ENCODE data around the gene FOXD1. TPM values are rescaled to one million over a fixed set of nuclear protein-coding genes. Genes with fewer than 3 reads are reported as not detected.
A peak's percentile ranks its signal among the peaks of the same experiment; 100 is the strongest.

The FOXD1 gene
- total and polyA plus RNA-seq, 4 experiments from 2014 or later, result 0.08 TPM; not detected in 3

DNA sequence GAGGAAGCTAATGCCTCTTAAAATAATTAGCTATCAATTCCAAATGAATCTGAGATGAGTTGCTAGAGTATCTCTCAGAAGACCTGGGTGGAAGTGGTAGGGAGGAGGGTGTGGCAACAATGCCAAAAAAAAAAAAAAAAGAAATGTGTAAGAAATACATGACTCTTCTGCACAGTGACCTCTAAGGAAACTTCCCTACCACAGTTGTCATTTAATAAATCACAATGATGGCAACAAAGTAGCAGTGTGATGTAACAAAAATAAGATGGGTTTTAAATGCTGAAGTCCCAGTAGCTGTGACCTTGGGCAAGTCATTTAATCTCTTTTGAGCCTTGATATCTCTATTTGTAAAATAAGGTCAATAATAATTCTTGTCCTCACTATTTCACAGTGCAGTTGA, 7.2 kb downstream of the FOXD1 start:
- Histone ChIP-seq H3K4me3 (ENCODE audit: low read length in 2 of 2) (no peak overlapping the region), H3K27me3 (ENCODE audit: insufficient read depth, low read length) (peaks cover 94% of the 10 kb centered on the region), H3K9me3 (ENCODE audit: control insufficient read depth in 1 of 2, low read length in 2 of 2) (no peaks in the 10 kb centered on the region), H3K36me3 (ENCODE audit: insufficient read depth, low read length) (no peaks in the 10 kb centered on the region), H3K27ac (ENCODE audit: low read depth, low read length) (no peak overlapping the region), H3K4me1 (ENCODE audit: insufficient read depth, low read length) (peaks cover 19% of the 10 kb centered on the region)
- no peaks in the 10 kb centered on the region for H3K36me3 Mint-ChIP-seq
- no peak overlapping the region for H3K27ac Mint-ChIP-seq
- no peak overlapping the region for H3K4me3 Mint-ChIP-seq
- peaks cover 2 to 14% (median 5%) of the 10 kb centered on the region in 4 donors for H3K4me1 Mint-ChIP-seq
- H3K27me3 Mint-ChIP-seq, result peaks cover 62% of the 10 kb centered on the region in 2 donors
- intact Hi-C loops (cut with micrococcal nuclease), result no loop called here
- DNase-seq, result no peak
- peaks cover 0 to 19% (median 5%) of the 10 kb centered on the region in 8 donors for H3K9me3 Mint-ChIP-seq
- CTCF ChIA-PET (ENCODE audit: partially characterized antibody), result interaction anchor here (1.4 to 2.0 kb wide), 2 partner anchors 9 to 14 kb away, joined by 5 to 24 read pairs; no protein-coding TSS in a partner anchor
- POLR2A ChIA-PET (ENCODE audit: partially characterized antibody), result interaction anchor here (0.6 to 1.4 kb wide), 2 partner anchors 10 to 241 kb away, joined by 3 read pairs; no protein-coding TSS in a partner anchor

DNA sequence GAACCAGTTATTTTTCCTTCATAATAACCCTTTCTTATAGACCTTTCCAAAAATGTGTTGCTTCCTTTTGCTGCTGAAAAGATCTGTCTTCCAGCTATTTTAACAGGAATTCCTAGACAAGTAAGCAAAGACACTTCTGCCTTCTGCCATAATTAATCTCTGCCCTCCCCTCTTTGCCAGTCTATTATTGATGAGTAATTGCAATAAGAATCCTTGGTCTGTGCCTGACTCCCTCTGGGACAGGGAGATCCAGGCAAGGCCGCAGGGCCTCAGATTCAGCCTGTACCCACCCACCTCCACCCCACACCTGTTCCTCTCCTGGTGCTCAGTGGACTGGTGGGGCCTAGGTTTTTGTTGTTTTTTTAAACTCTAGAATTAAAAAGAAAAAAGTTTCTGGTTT, 8.3 kb downstream of the FOXD1 start:
- H3K4me1 ChIP-seq (ENCODE audit: insufficient read depth, low read length), result peaks cover 23% of the 10 kb centered on the region
- Mint-ChIP-seq H3K9me3 (peaks cover 0 to 27% (median 5%) of the 10 kb centered on the region in 8 donors), H3K4me1 (peaks cover 2 to 19% (median 10%) of the 10 kb centered on the region in 4 donors), H3K27me3 (peaks cover 69 to 73% of the 10 kb centered on the region in 2 donors), H3K27ac (peak overlapping the region in 1 of 7 donors; percentile 52), H3K36me3 (no peaks in the 10 kb centered on the region), H3K4me3 (no peak overlapping the region)
- H3K4me3 ChIP-seq (ENCODE audit: low read length in 2 of 2), result no peak overlapping the region
- intact Hi-C loops (cut with micrococcal nuclease), result no loop called here
- POLR2A ChIA-PET (ENCODE audit: partially characterized antibody), result no interaction called here
- no peak overlapping the region for H3K27ac ChIP-seq (ENCODE audit: low read depth, low read length)
- peaks cover 94% of the 10 kb centered on the region for H3K27me3 ChIP-seq (ENCODE audit: insufficient read depth, low read length)
- H3K9me3 ChIP-seq (ENCODE audit: control insufficient read depth in 1 of 2, low read length in 2 of 2), result no peaks in the 10 kb centered on the region
- no peak for DNase-seq
- no peaks in the 10 kb centered on the region for H3K36me3 ChIP-seq (ENCODE audit: insufficient read depth, low read length)
- CTCF ChIA-PET (ENCODE audit: partially characterized antibody), result interaction anchor here (1.5 kb wide), 1 partner anchor 215 kb away, joined by 3 read pairs; no protein-coding TSS in a partner anchor

- H3K9me3 ChIP-seq (ENCODE audit: control insufficient read depth in 1 of 2, low read length in 2 of 2), result no peaks in the 10 kb centered on the region
- intact Hi-C loops (cut with micrococcal nuclease), result no loop called here
- H3K27ac Mint-ChIP-seq, result peak overlapping the region in 1 of 7 donors; percentile 18
- H3K4me1 Mint-ChIP-seq, result peaks cover 2 to 15% (median 9%) of the 10 kb centered on the region in 4 donors
- H3K9me3 Mint-ChIP-seq, result peaks cover 0 to 16% (median 2%) of the 10 kb centered on the region in 8 donors
- H3K36me3 ChIP-seq (ENCODE audit: insufficient read depth, low read length), result no peaks in the 10 kb centered on the region
- peaks cover 23% of the 10 kb centered on the region for H3K4me1 ChIP-seq (ENCODE audit: insufficient read depth, low read length)
- POLR2A ChIA-PET (ENCODE audit: partially characterized antibody), result no interaction called here
- H3K4me3 Mint-ChIP-seq, result no peak overlapping the region
- CTCF ChIA-PET (ENCODE audit: partially characterized antibody), result interaction anchor here (1.2 kb wide), 1 partner anchor 33 kb away, joined by 3 read pairs; no protein-coding TSS in a partner anchor
- peaks cover 90% of the 10 kb centered on the region for H3K27me3 ChIP-seq (ENCODE audit: insufficient read depth, low read length)
- no peak for DNase-seq
- no peak overlapping the region for H3K27ac ChIP-seq (ENCODE audit: low read depth, low read length)
- H3K4me3 ChIP-seq (ENCODE audit: low read length in 2 of 2), result no peak overlapping the region
- no peaks in the 10 kb centered on the region for H3K36me3 Mint-ChIP-seq
- H3K27me3 Mint-ChIP-seq, result peaks cover 65 to 69% of the 10 kb centered on the region in 2 donors
Measured at GRCh38 chr5:73438645-73439470, 9.7 kb downstream of the FOXD1 start.

DNA sequence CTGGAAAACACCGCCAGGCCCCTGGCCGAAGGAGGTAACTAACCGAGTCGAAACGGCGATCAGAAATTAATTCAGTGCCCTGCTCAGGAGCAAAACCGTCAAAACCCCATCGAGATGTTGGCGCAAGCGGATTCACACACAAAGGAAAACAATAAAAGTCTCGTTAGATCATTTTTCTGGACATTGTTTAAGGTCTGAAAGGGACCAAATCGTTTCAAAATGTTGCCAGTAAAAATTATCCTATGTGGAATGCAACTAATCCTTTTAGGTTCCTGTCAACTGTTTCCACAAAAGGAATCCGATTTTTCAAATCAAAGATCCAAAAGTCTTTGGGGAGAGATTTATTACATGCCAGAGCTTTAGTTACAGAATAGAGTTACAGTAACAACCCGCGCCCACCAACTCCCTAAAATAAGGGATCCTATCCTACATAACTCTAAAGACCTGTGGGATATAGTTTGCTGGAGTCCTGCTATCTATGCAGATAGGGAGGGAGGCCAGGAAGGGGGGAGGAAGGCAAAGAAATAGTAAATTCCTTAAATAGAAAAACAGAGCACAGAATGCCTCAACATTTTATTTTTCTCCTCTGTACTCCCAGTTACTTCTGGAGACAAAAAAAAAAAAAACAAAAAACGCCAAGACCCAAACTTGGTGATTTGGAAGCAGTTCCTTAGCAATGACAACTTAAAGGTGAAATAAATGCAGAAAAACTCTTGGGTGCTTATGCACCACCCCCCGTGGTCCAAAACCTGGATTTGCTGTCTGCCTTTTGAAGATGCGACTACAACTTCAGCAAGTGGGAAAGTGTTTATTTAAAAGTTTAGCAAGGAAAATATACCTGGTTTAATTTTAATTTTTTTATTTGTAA, 10.6 kb downstream of the FOXD1 start:
- Mint-ChIP-seq H3K4me3 (peak overlapping the region in 3 of 8 donors; percentile 24 to 44 (median 39)), H3K9me3 (peaks cover 0 to 14% (median 2%) of the 10 kb centered on the region in 8 donors), H3K27me3 (peaks cover 67 to 71% of the 10 kb centered on the region in 2 donors), H3K27ac (peak overlapping the region in 1 of 7 donors; percentile 59), H3K36me3 (no peaks in the 10 kb centered on the region), H3K4me1 (peaks cover 2 to 15% (median 9%) of the 10 kb centered on the region in 4 donors)
- Histone ChIP-seq H3K4me1 (ENCODE audit: insufficient read depth, low read length) (peaks cover 23% of the 10 kb centered on the region), H3K9me3 (ENCODE audit: control insufficient read depth in 1 of 2, low read length in 2 of 2) (no peaks in the 10 kb centered on the region), H3K27ac (ENCODE audit: low read depth, low read length) (no peak overlapping the region), H3K4me3 (ENCODE audit: low read length in 2 of 2) (no peak overlapping the region), H3K36me3 (ENCODE audit: insufficient read depth, low read length) (no peaks in the 10 kb centered on the region), H3K27me3 (ENCODE audit: insufficient read depth, low read length) (peaks cover 90% of the 10 kb centered on the region)
- DNase-seq, result no peak
- intact Hi-C loops (cut with micrococcal nuclease), result no loop called here
- CTCF ChIA-PET (ENCODE audit: partially characterized antibody), result interaction anchor here (1.2 kb wide), 1 partner anchor 32 kb away, joined by 3 read pairs; no protein-coding TSS in a partner anchor
- POLR2A ChIA-PET (ENCODE audit: partially characterized antibody), result no interaction called here

GRCh38 chr5:73437101-73437776, 11.3 kb downstream of the FOXD1 start:
- POLR2A ChIA-PET (ENCODE audit: partially characterized antibody), result no interaction called here
- CTCF ChIA-PET (ENCODE audit: partially characterized antibody), result no interaction called here
- peak overlapping the region; percentile 11 to 84 (median 53) for H3K4me3 Mint-ChIP-seq
- DNase-seq, result no peak
- Histone ChIP-seq H3K4me1 (ENCODE audit: insufficient read depth, low read length) (peaks cover 23% of the 10 kb centered on the region), H3K36me3 (ENCODE audit: insufficient read depth, low read length) (no peaks in the 10 kb centered on the region), H3K27me3 (ENCODE audit: insufficient read depth, low read length) (peaks cover 86% of the 10 kb centered on the region), H3K9me3 (ENCODE audit: control insufficient read depth in 1 of 2, low read length in 2 of 2) (no peaks in the 10 kb centered on the region), H3K4me3 (ENCODE audit: low read length in 2 of 2) (peak overlapping the region in 1 of 2 donors; percentile 23), H3K27ac (ENCODE audit: low read depth, low read length) (no peak overlapping the region)
- H3K27ac Mint-ChIP-seq, result peak overlapping the region in 2 of 7 donors; percentile 43 to 62
- peaks cover 2 to 15% (median 9%) of the 10 kb centered on the region in 4 donors for H3K4me1 Mint-ChIP-seq
- intact Hi-C loops (cut with micrococcal nuclease), result no loop called here
- H3K27me3 Mint-ChIP-seq, result peaks cover 65 to 68% of the 10 kb centered on the region in 2 donors
- peaks cover 0 to 12% (median 0%) of the 10 kb centered on the region in 8 donors for H3K9me3 Mint-ChIP-seq
- no peaks in the 10 kb centered on the region for H3K36me3 Mint-ChIP-seq

DNA sequence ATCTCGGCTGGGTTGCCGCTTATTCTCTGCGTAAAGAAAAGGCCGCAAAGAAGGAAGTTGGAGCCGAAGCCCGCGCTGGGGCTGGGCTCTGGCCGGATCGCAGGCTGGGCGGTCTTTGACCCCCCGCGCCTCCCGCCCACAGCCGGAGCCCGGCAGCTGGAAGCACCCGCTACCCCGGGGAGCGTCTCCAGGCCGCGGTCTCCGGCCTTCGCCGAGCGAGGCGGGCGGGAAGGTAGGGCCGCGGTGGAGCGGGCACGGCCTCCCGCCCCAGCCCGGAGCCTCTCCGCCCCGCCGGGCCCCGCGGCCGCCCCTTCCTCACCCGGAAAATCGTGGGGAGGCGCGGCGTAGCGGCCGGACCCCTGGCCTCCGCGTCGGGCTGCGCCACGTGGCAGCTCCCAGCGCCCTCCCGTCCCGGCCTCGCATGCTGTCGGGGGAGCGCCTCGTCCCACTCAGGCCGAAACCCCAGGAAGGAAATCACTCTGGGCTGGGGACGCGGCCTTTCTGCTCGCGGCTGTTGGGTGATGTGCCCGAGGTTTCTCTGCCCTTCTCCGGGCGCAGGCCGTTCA, 12.0 kb downstream of the FOXD1 start:
- Mint-ChIP-seq H3K9me3 (peaks cover 0 to 12% (median 0%) of the 10 kb centered on the region in 8 donors), H3K27me3 (peaks cover 59 to 62% of the 10 kb centered on the region in 2 donors), H3K27ac (peak overlapping the region in 1 of 7 donors; percentile 43), H3K4me1 (peaks cover 2 to 15% (median 9%) of the 10 kb centered on the region in 4 donors), H3K4me3 (peak overlapping the region in 6 of 8 donors; percentile 29 to 84 (median 52)), H3K36me3 (no peaks in the 10 kb centered on the region)
- H3K27me3 ChIP-seq (ENCODE audit: insufficient read depth, low read length), result peaks cover 80% of the 10 kb centered on the region
- no peaks in the 10 kb centered on the region for H3K9me3 ChIP-seq (ENCODE audit: control insufficient read depth in 1 of 2, low read length in 2 of 2)
- H3K36me3 ChIP-seq (ENCODE audit: insufficient read depth, low read length), result no peaks in the 10 kb centered on the region
- H3K4me1 ChIP-seq (ENCODE audit: insufficient read depth, low read length), result peaks cover 23% of the 10 kb centered on the region
- intact Hi-C loops (cut with micrococcal nuclease), result no loop called here
- no peak overlapping the region for H3K27ac ChIP-seq (ENCODE audit: low read depth, low read length)
- H3K4me3 ChIP-seq (ENCODE audit: low read length in 2 of 2), result no peak overlapping the region
- DNase-seq, result no peak
- ChIA-PET CTCF (ENCODE audit: partially characterized antibody) (no interaction called here), POLR2A (ENCODE audit: partially characterized antibody) (no interaction called here)
